Muscle of leg (tissue), 16 donors: ENCODE measurements around the gene ADAMTS20. TPM values are rescaled to one million over a fixed set of nuclear protein-coding genes. Genes with fewer than 3 reads are reported as not detected.

Experiments used
- DNase-seq: peaks from one replicate; pipeline ENCODE4 v3.0.0; 2013
- H3K27ac ChIP-seq: one replicate; pipeline ENCODE4 v1.5.1; 2013; ENCODE audit warnings: mild to moderate bottlenecking, low read length, control low read depth
- H3K27me3 ChIP-seq: one replicate; pipeline ENCODE4 v1.6.1; 2013; ENCODE audit warnings: low read length; ENCODE audit not compliant: control insufficient read depth, insufficient read depth
- H3K36me3 ChIP-seq: one replicate; pipeline ENCODE4 v1.6.1; 2013; ENCODE audit warnings: low read length; ENCODE audit not compliant: control insufficient read depth, insufficient read depth
- H3K4me1 ChIP-seq: one replicate; pipeline ENCODE4 v1.6.1; 2013; ENCODE audit warnings: low read length; ENCODE audit not compliant: control insufficient read depth, insufficient read depth
- H3K4me3 ChIP-seq: one replicate; pipeline ENCODE4 v1.5.1; 2013; ENCODE audit warnings: low read length, control low read depth
- H3K9me3 ChIP-seq: replicated peaks from 2 replicates; pipeline ENCODE4 v1.6.1; 2013; ENCODE audit warnings: low read depth, low read length; ENCODE audit not compliant: control insufficient read depth
- WGBS: methylation state at CpG from one replicate; pipeline ENCODE4 v1.1.5; 2013; ENCODE audit warnings: missing lambda C conversion rate; ENCODE audit not compliant: insufficient coverage; 5-methylcytosine and 5-hydroxymethylcytosine counted together
- long read RNA-seq, 11 donors: transcript quantifications; one replicate each; lab custom pipeline, GENCODE V29; 2026
- polyA plus RNA-seq, 8 donors: library from polyadenylated mRNA; unstranded; fragments of 120-200 nt; gene quantifications; one replicate each; pipeline versions ENCODE4 v1.2.1 to v1.2.3, GENCODE V29; 2013; ENCODE audit warnings: inconsistent platforms in 1 of 8, low replicate concordance in 1 of 8; ENCODE audit not compliant: insufficient read length in 8 of 8, insufficient read depth in 1 of 8
- total RNA-seq: library from RNA; stranded (reverse); fragments of 120-200 nt; gene quantifications from one replicate; pipeline ENCODE4 v1.2.4, GENCODE V29; 2013

The ADAMTS20 gene, protein sequence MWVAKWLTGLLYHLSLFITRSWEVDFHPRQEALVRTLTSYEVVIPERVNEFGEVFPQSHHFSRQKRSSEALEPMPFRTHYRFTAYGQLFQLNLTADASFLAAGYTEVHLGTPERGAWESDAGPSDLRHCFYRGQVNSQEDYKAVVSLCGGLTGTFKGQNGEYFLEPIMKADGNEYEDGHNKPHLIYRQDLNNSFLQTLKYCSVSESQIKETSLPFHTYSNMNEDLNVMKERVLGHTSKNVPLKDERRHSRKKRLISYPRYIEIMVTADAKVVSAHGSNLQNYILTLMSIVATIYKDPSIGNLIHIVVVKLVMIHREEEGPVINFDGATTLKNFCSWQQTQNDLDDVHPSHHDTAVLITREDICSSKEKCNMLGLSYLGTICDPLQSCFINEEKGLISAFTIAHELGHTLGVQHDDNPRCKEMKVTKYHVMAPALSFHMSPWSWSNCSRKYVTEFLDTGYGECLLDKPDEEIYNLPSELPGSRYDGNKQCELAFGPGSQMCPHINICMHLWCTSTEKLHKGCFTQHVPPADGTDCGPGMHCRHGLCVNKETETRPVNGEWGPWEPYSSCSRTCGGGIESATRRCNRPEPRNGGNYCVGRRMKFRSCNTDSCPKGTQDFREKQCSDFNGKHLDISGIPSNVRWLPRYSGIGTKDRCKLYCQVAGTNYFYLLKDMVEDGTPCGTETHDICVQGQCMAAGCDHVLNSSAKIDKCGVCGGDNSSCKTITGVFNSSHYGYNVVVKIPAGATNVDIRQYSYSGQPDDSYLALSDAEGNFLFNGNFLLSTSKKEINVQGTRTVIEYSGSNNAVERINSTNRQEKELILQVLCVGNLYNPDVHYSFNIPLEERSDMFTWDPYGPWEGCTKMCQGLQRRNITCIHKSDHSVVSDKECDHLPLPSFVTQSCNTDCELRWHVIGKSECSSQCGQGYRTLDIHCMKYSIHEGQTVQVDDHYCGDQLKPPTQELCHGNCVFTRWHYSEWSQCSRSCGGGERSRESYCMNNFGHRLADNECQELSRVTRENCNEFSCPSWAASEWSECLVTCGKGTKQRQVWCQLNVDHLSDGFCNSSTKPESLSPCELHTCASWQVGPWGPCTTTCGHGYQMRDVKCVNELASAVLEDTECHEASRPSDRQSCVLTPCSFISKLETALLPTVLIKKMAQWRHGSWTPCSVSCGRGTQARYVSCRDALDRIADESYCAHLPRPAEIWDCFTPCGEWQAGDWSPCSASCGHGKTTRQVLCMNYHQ (N-terminal part only)
- total RNA-seq (0.09 TPM), polyA plus RNA-seq (under 1 TPM in 7 of 8 donors, not detected in 1; 0.04 to 0.20 (median 0.09) TPM)
- long read RNA-seq, donor 1 = 0 reads
- long read RNA-seq, donor 2 = 0 reads
- long read RNA-seq, donor 3 = 0 reads
- long read RNA-seq, donor 4 = 0 reads
- long read RNA-seq, donor 5 = 0 reads
- long read RNA-seq, donor 6 = 0 reads
- long read RNA-seq, donor 7 = 0 reads
- long read RNA-seq, donor 8 = 0 reads
- long read RNA-seq, donor 9 = 0 reads
- long read RNA-seq, donor 10 = 0 reads
- long read RNA-seq, donor 11 = 0 reads

- DNase-seq = peak; percentile 27
- WGBS = under 1% methylated on average over 50 of the region's 51 CpGs
- H3K36me3 ChIP-seq = no peaks in the 10 kb centered on the region
- no peak within 1 kb of the TSS for H3K27ac ChIP-seq
- no peaks in the 10 kb centered on the region for H3K9me3 ChIP-seq
- H3K27me3 ChIP-seq = peaks cover 25% of the 10 kb centered on the region
- H3K4me3 ChIP-seq = peak within 1 kb of the TSS; percentile 44
- H3K4me1 ChIP-seq = peaks cover 15% of the 10 kb centered on the region
These were observed at the start of gene ADAMTS20 for GRCh38 chr12:43551971-43552559. Gene ADAMTS20, minus strand, starts transcription at chr12:43552203. Its CDS starts 282 bp downstream, at chr12:43551921.

GRCh38 chr12:43599708-43600107 is 47.7 kb upstream of the ADAMTS20 start:
- Histone ChIP-seq H3K36me3 (no peaks in the 10 kb centered on the region), H3K4me3 (no peak overlapping the region), H3K4me1 (no peaks in the 10 kb centered on the region), H3K27ac (no peak overlapping the region), H3K27me3 (no peaks in the 10 kb centered on the region), H3K9me3 (no peaks in the 10 kb centered on the region)
- WGBS = no CpG with 5 or more reads among the region's 1 CpG
- no peak for DNase-seq

DNA sequence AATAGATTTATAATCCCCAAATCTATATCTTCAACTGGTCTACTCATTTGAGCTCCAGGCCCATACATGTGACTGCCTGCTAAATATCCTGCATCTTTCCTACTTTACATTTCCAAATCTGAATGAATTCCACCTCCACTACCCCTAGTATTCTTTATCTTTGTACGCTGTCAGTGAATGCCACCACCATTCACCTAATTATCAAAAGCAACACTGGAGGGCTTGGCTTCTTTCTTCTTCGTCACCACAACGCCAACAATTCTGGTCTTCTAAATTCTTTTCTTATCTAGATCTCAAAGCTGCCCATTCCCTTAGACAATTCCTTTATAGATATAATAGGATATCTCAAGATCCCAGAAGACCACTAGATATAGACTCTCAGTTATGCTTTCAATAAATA is 47.1 kb upstream of the ADAMTS20 start:
- WGBS = 67% methylated on average over 1 of the region's 3 CpGs
- no peak for DNase-seq
- no peak overlapping the region for H3K4me3 ChIP-seq
- H3K4me1 ChIP-seq = no peaks in the 10 kb centered on the region
- H3K27ac ChIP-seq = no peak overlapping the region
- H3K27me3 ChIP-seq = no peaks in the 10 kb centered on the region
- H3K9me3 ChIP-seq = no peaks in the 10 kb centered on the region
- no peaks in the 10 kb centered on the region for H3K36me3 ChIP-seq

DNA sequence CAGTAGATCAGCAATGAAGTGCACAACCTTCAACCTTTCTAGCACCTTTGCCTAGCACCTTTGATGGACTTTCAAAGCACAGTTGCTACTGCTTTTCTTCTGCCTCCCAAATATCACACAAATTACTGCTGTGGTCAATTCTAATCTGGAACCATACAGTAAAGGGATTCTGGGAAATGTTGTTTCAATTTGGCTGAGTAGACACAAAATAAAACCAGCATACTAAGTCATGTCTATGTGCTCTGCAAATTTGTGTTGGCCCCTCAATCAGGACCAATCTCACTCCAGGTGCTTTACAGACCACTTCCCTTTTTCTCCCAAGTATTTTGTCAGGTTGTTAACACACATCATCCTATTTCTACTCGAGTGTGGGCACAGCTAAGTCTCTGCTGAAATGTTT is 38.3 kb upstream of the ADAMTS20 start:
- Histone ChIP-seq H3K9me3 (no peaks in the 10 kb centered on the region), H3K27ac (no peak overlapping the region), H3K4me3 (no peak overlapping the region), H3K36me3 (no peaks in the 10 kb centered on the region), H3K27me3 (no peaks in the 10 kb centered on the region), H3K4me1 (no peaks in the 10 kb centered on the region)
- WGBS = no CpG with 5 or more reads among the region's 1 CpG
- DNase-seq = no peak

GRCh38 chr12:43586646-43587245 is 34.7 kb upstream of the ADAMTS20 start:
- Histone ChIP-seq H3K4me1 (no peaks in the 10 kb centered on the region), H3K27me3 (no peaks in the 10 kb centered on the region), H3K27ac (no peak overlapping the region), H3K9me3 (no peaks in the 10 kb centered on the region), H3K4me3 (no peak overlapping the region), H3K36me3 (no peaks in the 10 kb centered on the region)
- DNase-seq = no peak
- 85% methylated on average over 2 of the region's 7 CpGs for WGBS

DNA sequence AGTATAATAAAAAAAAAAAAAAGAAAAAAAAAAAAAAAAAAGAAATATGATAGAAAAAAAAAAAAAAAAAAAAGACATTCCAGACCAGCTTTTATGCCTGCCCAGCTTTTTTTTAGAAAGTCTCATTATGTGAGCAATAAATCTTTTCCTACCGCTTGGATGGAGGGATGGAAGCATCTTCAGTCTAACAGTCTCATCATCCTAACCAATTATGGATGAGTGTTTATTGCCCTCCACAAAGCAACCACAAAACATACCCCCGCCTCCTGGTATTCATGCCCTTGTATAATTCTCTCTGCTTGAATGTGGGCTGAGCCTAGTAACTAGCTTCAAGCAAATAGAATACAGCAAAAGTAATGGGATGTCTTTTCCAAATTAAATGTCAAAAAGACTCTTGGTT is 33.7 kb upstream of the ADAMTS20 start:
- H3K9me3 ChIP-seq = no peaks in the 10 kb centered on the region
- no CpG with 5 or more reads among the region's 2 CpGs for WGBS
- no peak for DNase-seq
- H3K36me3 ChIP-seq = no peaks in the 10 kb centered on the region
- H3K4me3 ChIP-seq = no peak overlapping the region
- no peak overlapping the region for H3K27ac ChIP-seq
- H3K4me1 ChIP-seq = no peaks in the 10 kb centered on the region
- no peaks in the 10 kb centered on the region for H3K27me3 ChIP-seq

DNA sequence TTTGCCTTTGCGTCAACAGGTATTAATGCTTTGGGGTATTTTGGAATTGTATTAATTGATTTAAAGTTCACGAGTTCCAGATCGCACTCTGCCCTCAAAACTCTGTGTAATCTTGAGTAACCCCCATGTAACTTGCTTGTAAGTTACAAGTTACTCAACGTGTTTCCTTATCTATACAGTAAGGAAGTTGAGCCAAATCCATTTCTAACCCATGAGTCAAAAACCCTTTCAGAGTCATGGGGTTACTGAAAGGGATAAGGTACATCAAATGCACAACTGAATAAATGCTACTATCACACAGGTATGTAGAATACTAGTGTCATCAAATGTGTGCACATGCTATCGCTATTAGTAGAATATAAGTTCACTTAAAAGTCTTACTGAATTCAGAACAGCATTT is 28.6 kb upstream of the ADAMTS20 start:
- no peaks in the 10 kb centered on the region for H3K36me3 ChIP-seq
- no peak overlapping the region for H3K27ac ChIP-seq
- H3K27me3 ChIP-seq = no peaks in the 10 kb centered on the region
- H3K4me1 ChIP-seq = no peaks in the 10 kb centered on the region
- H3K4me3 ChIP-seq = no peak overlapping the region
- DNase-seq = no peak
- no peaks in the 10 kb centered on the region for H3K9me3 ChIP-seq
- WGBS = no CpG with 5 or more reads among the region's 5 CpGs

DNA sequence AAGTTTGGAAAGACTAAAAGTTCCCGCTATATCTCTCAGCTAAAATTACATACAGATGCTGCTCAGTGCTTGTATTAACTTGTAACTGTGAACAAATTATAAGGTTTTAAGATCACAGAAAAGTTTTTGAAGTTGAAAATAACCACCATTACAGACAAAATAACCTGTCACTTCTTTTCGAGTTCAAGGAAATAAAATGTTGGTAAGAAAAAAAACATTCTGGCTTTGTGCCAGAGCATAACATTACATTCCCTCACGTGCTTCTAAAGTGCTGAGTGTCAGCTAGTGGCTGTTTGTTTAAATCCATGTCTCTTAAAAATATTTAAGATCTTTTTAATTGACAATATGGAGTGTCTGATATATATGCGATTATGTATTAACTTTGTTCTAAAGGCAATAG is 27.2 kb upstream of the ADAMTS20 start:
- H3K36me3 ChIP-seq = no peaks in the 10 kb centered on the region
- H3K4me3 ChIP-seq = no peak overlapping the region
- no peak overlapping the region for H3K27ac ChIP-seq
- no peaks in the 10 kb centered on the region for H3K4me1 ChIP-seq
- H3K9me3 ChIP-seq = no peaks in the 10 kb centered on the region
- H3K27me3 ChIP-seq = no peaks in the 10 kb centered on the region
- DNase-seq = peak; percentile 16
- WGBS = no CpG with 5 or more reads among the region's 4 CpGs

GRCh38 chr12:43578782-43579181 is 26.8 kb upstream of the ADAMTS20 start:
- Histone ChIP-seq H3K9me3 (no peaks in the 10 kb centered on the region), H3K27ac (no peak overlapping the region), H3K27me3 (no peaks in the 10 kb centered on the region), H3K4me1 (no peaks in the 10 kb centered on the region), H3K4me3 (no peak overlapping the region), H3K36me3 (no peaks in the 10 kb centered on the region)
- peak; percentile 2 for DNase-seq
- 0% methylated on average over 2 of the region's 3 CpGs for WGBS
